GM12875 (cell line): ENCODE measurements around the gene MRPS30.
"Not testable (repeated sequence)": the region's sequence is repeated elsewhere in the genome, so short reads cannot be mapped to it uniquely, and the experiment has no call there.

ENCODE experiments used
- H3K4me3 ChIP-seq: one replicate; pipeline ENCODE4 v1.5.1; 2011; ENCODE audit warnings: low read depth, low read length, control low read depth
- CTCF ChIP-seq: IDR thresholded peaks from 2 replicates; pipeline ENCODE4 v1.5.1; 2011; ENCODE audit warnings: low read depth, mild to moderate bottlenecking, control low read depth, inconsistent platforms, low read length, moderate library complexity, borderline replicate concordance; ENCODE audit not compliant: insufficient read depth

Gene MRPS30

GRCh38 chr5:44808435-44809214 is at the start of gene MRPS30:
TSS of gene MRPS30 (plus strand) at chr5:44808947. CDS start at chr5:44808963, 16 bp downstream.
- H3K4me3 ChIP-seq = peak within 1 kb of the TSS; percentile 88
- peak; percentile 28; the same call in 1 of the 2 replicates for TF ChIP-seq CTCF

- no peak overlapping the region for H3K4me3 ChIP-seq
- no peak for TF ChIP-seq CTCF
Observed at GRCh38 chr5:44769200-44769876, 39.4 kb upstream of the MRPS30 start.

GRCh38 chr5:44769877-44770209 is 38.9 kb upstream of the MRPS30 start:
- TF ChIP-seq CTCF = no peak
- no peak overlapping the region for H3K4me3 ChIP-seq

- TF ChIP-seq CTCF = no peak
- H3K4me3 ChIP-seq = no peak overlapping the region
Observed at GRCh38 chr5:44770780-44771717, 37.7 kb upstream of the MRPS30 start.

- not testable (repeated sequence) for H3K4me3 ChIP-seq
Observed at GRCh38 chr5:44772397-44772796, 36.4 kb upstream of the MRPS30 start.

GRCh38 chr5:44774279-44774880 is 34.4 kb upstream of the MRPS30 start:
- H3K4me3 ChIP-seq = no peak overlapping the region
- no peak for TF ChIP-seq CTCF

- TF ChIP-seq CTCF = no peak
- no peak overlapping the region for H3K4me3 ChIP-seq
Observed at GRCh38 chr5:44779167-44779566, 29.6 kb upstream of the MRPS30 start.
